GM06990 (cell line): ENCODE data around the gene ADIPOR1.
"Not testable (repeated sequence)": the region's sequence is repeated elsewhere in the genome, so short reads cannot be mapped to it uniquely, and the experiment has no call there.

ENCODE experiments used
- DNase-seq: peaks from one replicate; pipeline ENCODE4 v3.0.0-alpha.2; 2011; ENCODE audit not compliant: insufficient read length; ENCODE audit errors: extremely low read depth
- H3K27me3 ChIP-seq: replicated peaks from 2 replicates; pipeline ENCODE4 v1.6.0; 2011; ENCODE audit warnings: low read length; ENCODE audit not compliant: control insufficient read depth, insufficient read depth
- H3K36me3 ChIP-seq: 2 replicates; pipeline ENCODE4 v1.5.1; 2011; ENCODE audit warnings: low read length; ENCODE audit not compliant: control insufficient read depth, insufficient read depth
- H3K4me3 ChIP-seq: replicated peaks from 2 replicates; pipeline ENCODE4 v1.5.1; 2011; ENCODE audit warnings: low read depth, mild to moderate bottlenecking, control low read depth, low read length
- CTCF ChIP-seq: IDR thresholded peaks from 2 replicates; pipeline ENCODE4 v1.5.1; 2011; ENCODE audit warnings: low read length, control low read depth, mild to moderate bottlenecking, inconsistent platforms; ENCODE audit not compliant: insufficient read depth, poor library complexity, severe bottlenecking

Gene ADIPOR1

GRCh38 chr1:202905331-202905730 is 52.8 kb downstream of the ADIPOR1 start:
- no peak overlapping the region for H3K4me3 ChIP-seq
- no peaks in the 10 kb centered on the region for H3K27me3 ChIP-seq
- TF ChIP-seq CTCF, result no peak
- DNase-seq, result no peak
- H3K36me3 ChIP-seq, result peaks cover 2% of the 10 kb centered on the region

GRCh38 chr1:202903808-202904207 is 54.3 kb downstream of the ADIPOR1 start:
- H3K27me3 ChIP-seq, H3K36me3 ChIP-seq, DNase-seq, H3K4me3 ChIP-seq: not testable (repeated sequence)

- Histone ChIP-seq H3K27me3 (no peaks in the 10 kb centered on the region), H3K4me3 (no peak overlapping the region), H3K36me3 (peaks cover 3% of the 10 kb centered on the region)
- TF ChIP-seq CTCF, result no peak
- no peak for DNase-seq
Measured at GRCh38 chr1:202901555-202901954, 56.6 kb downstream of the ADIPOR1 start.

- H3K4me3 ChIP-seq, result no peak overlapping the region
- TF ChIP-seq CTCF, result no peak
- DNase-seq, result no peak
- H3K27me3 ChIP-seq, result no peaks in the 10 kb centered on the region
- peaks cover 7% of the 10 kb centered on the region for H3K36me3 ChIP-seq
Measured at GRCh38 chr1:202892501-202892900, 65.6 kb downstream of the ADIPOR1 start.
